ENCODE results near the gene CAPN7. TPM values are rescaled to one million over a fixed set of nuclear protein-coding genes. Genes with fewer than 3 reads are reported as not detected.

The CAPN7 gene
- total RNA-seq, 2 donors from 2014 or later = 45.1 to 46.7 TPM

GRCh38 chr3:15243822-15244482 lies 37.9 kb downstream of the CAPN7 start:
- 85% methylated on average over 5 of the region's 5 CpGs for WGBS
- H3K4me1 ChIP-seq (replicated peaks) = no peaks in the 10 kb centered on the region
- H3K9me3 ChIP-seq = no peaks in the 10 kb centered on the region
- no peak for DNase-seq (ENCODE audit: low spot score)
- intact Hi-C loops (cut with DNase I) = no loop called here
- peaks cover 4 to 5% of the 10 kb centered on the region in 2 donors for H3K36me3 ChIP-seq
- H3K27ac ChIP-seq = no peak overlapping the region
- H3K4me3 ChIP-seq = no peak overlapping the region
- no peak for TF ChIP-seq POLR2A (IDR thresholded peaks at IDR 0.05)
- no peak for TF ChIP-seq CTCF (IDR thresholded peaks at IDR 0.05)
- no peak for TF ChIP-seq POLR2AphosphoS5 (IDR thresholded peaks at IDR 0.05)
- H3K27me3 ChIP-seq (replicated peaks; ENCODE audit: insufficient read depth) = no peaks in the 10 kb centered on the region

- Histone ChIP-seq H3K9me3 (no peaks in the 10 kb centered on the region), H3K4me1 (replicated peaks) (no peaks in the 10 kb centered on the region), H3K36me3 (peaks cover 4 to 5% of the 10 kb centered on the region in 2 donors), H3K27ac (no peak overlapping the region), H3K4me3 (no peak overlapping the region), H3K27me3 (replicated peaks; ENCODE audit: insufficient read depth) (no peaks in the 10 kb centered on the region)
- intact Hi-C loops (cut with DNase I) = no loop called here
- TF ChIP-seq POLR2AphosphoS5 (IDR thresholded peaks at IDR 0.05) = no peak
- no peak for TF ChIP-seq CTCF (IDR thresholded peaks at IDR 0.05)
- TF ChIP-seq POLR2A (IDR thresholded peaks at IDR 0.05) = no peak
- WGBS = 86% methylated on average over 2 of the region's 2 CpGs
- no peak for DNase-seq (ENCODE audit: low spot score)
Measured at GRCh38 chr3:15246186-15246585, 40.1 kb downstream of the CAPN7 start.

- H3K4me3 ChIP-seq = no peak overlapping the region
- WGBS = 85% methylated on average over 7 of the region's 7 CpGs
- H3K36me3 ChIP-seq = no peaks in the 10 kb centered on the region
- intact Hi-C loops (cut with DNase I) = no loop called here
- no peak for TF ChIP-seq POLR2AphosphoS5 (IDR thresholded peaks at IDR 0.05)
- TF ChIP-seq POLR2A (IDR thresholded peaks at IDR 0.05) = no peak
- TF ChIP-seq CTCF (IDR thresholded peaks at IDR 0.05) = no peak
- no peak overlapping the region for H3K27ac ChIP-seq
- H3K27me3 ChIP-seq (replicated peaks; ENCODE audit: insufficient read depth) = no peaks in the 10 kb centered on the region
- H3K9me3 ChIP-seq = no peaks in the 10 kb centered on the region
- no peak for DNase-seq (ENCODE audit: low spot score)
- H3K4me1 ChIP-seq (replicated peaks) = no peaks in the 10 kb centered on the region
Measured at GRCh38 chr3:15253023-15253697, 47.1 kb downstream of the CAPN7 start.

GRCh38 chr3:15255215-15255614 lies 49.2 kb downstream of the CAPN7 start:
- WGBS = 93% methylated on average over 2 of the region's 2 CpGs
- TF ChIP-seq POLR2AphosphoS5 (IDR thresholded peaks at IDR 0.05) (no peak), POLR2A (IDR thresholded peaks at IDR 0.05) (no peak), CTCF (IDR thresholded peaks at IDR 0.05) (no peak)
- intact Hi-C loops (cut with DNase I) = no loop called here
- Histone ChIP-seq H3K9me3 (no peaks in the 10 kb centered on the region), H3K27ac (no peak overlapping the region), H3K36me3 (no peaks in the 10 kb centered on the region), H3K4me1 (replicated peaks) (no peaks in the 10 kb centered on the region), H3K27me3 (replicated peaks; ENCODE audit: insufficient read depth) (no peaks in the 10 kb centered on the region), H3K4me3 (no peak overlapping the region)
- DNase-seq (ENCODE audit: low spot score) = no peak

- no peak for DNase-seq (ENCODE audit: low spot score)
- H3K36me3 ChIP-seq = no peaks in the 10 kb centered on the region
- WGBS = 73% methylated on average over 8 of the region's 8 CpGs
- no peak overlapping the region for H3K4me3 ChIP-seq
- H3K9me3 ChIP-seq = no peaks in the 10 kb centered on the region
- no peak overlapping the region for H3K27ac ChIP-seq
- no peaks in the 10 kb centered on the region for H3K4me1 ChIP-seq (replicated peaks)
- intact Hi-C loops (cut with DNase I) = no loop called here
- TF ChIP-seq POLR2A (IDR thresholded peaks at IDR 0.05) (no peak), POLR2AphosphoS5 (IDR thresholded peaks at IDR 0.05) (no peak), CTCF (IDR thresholded peaks at IDR 0.05) (no peak)
- no peaks in the 10 kb centered on the region for H3K27me3 ChIP-seq (replicated peaks; ENCODE audit: insufficient read depth)
Measured at GRCh38 chr3:15256861-15257341, 50.9 kb downstream of the CAPN7 start.
